HCT116 (cell line): Measurements from ENCODE around the gene TSACC.

ENCODE experiments used
- CEBPB ChIP-seq: IDR thresholded peaks from 2 replicates; pipeline ENCODE4 v1.6.1; 2012; ENCODE audit warnings: low read depth
- CTCF ChIP-seq, 3 experiments: fragments of 200-600 bp in 1 of 3; sonication (generic) in 1 of 3; IDR thresholded peaks in 2 of 3; conservative IDR thresholded peaks in 1 of 3; 2 replicates each; pipeline ENCODE4 v1.5.1; 2012 to 2017; ENCODE audit warnings: low read depth in 2 of 3, low read length in 2 of 3, antibody characterized with exemption in 1 of 3, borderline replicate concordance in 1 of 3, control low read depth in 1 of 3, mild to moderate bottlenecking in 1 of 3, mixed read lengths in 1 of 3, mixed run types in 1 of 3, moderate library complexity in 1 of 3; ENCODE audit not compliant: insufficient read depth in 1 of 3
- EGR1 ChIP-seq: IDR thresholded peaks from 2 replicates; pipeline ENCODE4 v1.6.1; 2012; ENCODE audit warnings: low read depth
- EZH2 ChIP-seq: fragments of 200-600 bp; sonication (generic); IDR thresholded peaks from 2 replicates; pipeline ENCODE4 v1.6.1; 2017; ENCODE audit warnings: antibody characterized with exemption, mixed run types
- POLR2A ChIP-seq: IDR thresholded peaks from 2 replicates; pipeline ENCODE4 v1.7.0; 2011; ENCODE audit warnings: borderline replicate concordance; ENCODE audit not compliant: insufficient read depth, insufficient read length; ENCODE audit errors: extremely low read depth
- POLR2AphosphoS5 ChIP-seq: IDR thresholded peaks from 2 replicates; pipeline ENCODE4 v1.6.1; 2011; ENCODE audit warnings: mild to moderate bottlenecking, low read depth, low read length, moderate library complexity
- RAD21 ChIP-seq: IDR thresholded peaks from 2 replicates; pipeline ENCODE4 v1.6.1; 2012; ENCODE audit warnings: low read depth, mild to moderate bottlenecking
- SP1 ChIP-seq: IDR thresholded peaks from 2 replicates; pipeline ENCODE4 v1.6.1; 2012; ENCODE audit warnings: low read depth
- YY1 ChIP-seq: IDR thresholded peaks from 2 replicates; pipeline ENCODE4 v1.6.1; 2011; ENCODE audit warnings: low read length, low read depth, moderate library complexity, mild to moderate bottlenecking; ENCODE audit not compliant: insufficient replicate concordance; ENCODE audit errors: extremely low read depth
- ZBTB33 ChIP-seq: IDR thresholded peaks from 2 replicates; pipeline ENCODE4 v1.6.1; 2011; ENCODE audit warnings: mild to moderate bottlenecking, low read length, moderate library complexity; ENCODE audit not compliant: insufficient replicate concordance; ENCODE audit errors: extremely low read depth
- ZNF274 ChIP-seq: fragments of 200-500 bp; sonication (Bioruptor generic); IDR thresholded peaks from 2 replicates; pipeline ENCODE4 v1.6.1; 2014; ENCODE audit warnings: mild to moderate bottlenecking, low read depth, low read length, inconsistent platforms
- TF ChIP-seq, protein P1 (sequence below): IDR thresholded peaks from 2 replicates; pipeline ENCODE4 v1.6.1; 2012; ENCODE audit warnings: low read depth

GRCh38 chr1:156338180-156338976, at the start of gene TSACC, which contains the start of gene CCT3:
- no peak for TF ChIP-seq CTCF (IDR thresholded peaks at IDR 0.05 in 2 of 3, conservative IDR thresholded peaks at IDR 0.05 in 1 of 3; ENCODE audit: borderline replicate concordance in 1 of 3, insufficient read depth in 1 of 3, low read depth in 2 of 3, low read length in 2 of 3)
- peak; percentile 93 for TF ChIP-seq POLR2A
- TF ChIP-seq EZH2, result no peak
- TF ChIP-seq ZBTB33, result no peak
- no peak for TF ChIP-seq RAD21
- peak; percentile 84 for TF ChIP-seq YY1
- TF ChIP-seq CEBPB, result no peak
- TF ChIP-seq ZNF274, result no peak
- TF ChIP-seq SP1, result peak; percentile 100
- TF ChIP-seq POLR2AphosphoS5, result peak; percentile 98
- TF ChIP-seq, protein P1, sequence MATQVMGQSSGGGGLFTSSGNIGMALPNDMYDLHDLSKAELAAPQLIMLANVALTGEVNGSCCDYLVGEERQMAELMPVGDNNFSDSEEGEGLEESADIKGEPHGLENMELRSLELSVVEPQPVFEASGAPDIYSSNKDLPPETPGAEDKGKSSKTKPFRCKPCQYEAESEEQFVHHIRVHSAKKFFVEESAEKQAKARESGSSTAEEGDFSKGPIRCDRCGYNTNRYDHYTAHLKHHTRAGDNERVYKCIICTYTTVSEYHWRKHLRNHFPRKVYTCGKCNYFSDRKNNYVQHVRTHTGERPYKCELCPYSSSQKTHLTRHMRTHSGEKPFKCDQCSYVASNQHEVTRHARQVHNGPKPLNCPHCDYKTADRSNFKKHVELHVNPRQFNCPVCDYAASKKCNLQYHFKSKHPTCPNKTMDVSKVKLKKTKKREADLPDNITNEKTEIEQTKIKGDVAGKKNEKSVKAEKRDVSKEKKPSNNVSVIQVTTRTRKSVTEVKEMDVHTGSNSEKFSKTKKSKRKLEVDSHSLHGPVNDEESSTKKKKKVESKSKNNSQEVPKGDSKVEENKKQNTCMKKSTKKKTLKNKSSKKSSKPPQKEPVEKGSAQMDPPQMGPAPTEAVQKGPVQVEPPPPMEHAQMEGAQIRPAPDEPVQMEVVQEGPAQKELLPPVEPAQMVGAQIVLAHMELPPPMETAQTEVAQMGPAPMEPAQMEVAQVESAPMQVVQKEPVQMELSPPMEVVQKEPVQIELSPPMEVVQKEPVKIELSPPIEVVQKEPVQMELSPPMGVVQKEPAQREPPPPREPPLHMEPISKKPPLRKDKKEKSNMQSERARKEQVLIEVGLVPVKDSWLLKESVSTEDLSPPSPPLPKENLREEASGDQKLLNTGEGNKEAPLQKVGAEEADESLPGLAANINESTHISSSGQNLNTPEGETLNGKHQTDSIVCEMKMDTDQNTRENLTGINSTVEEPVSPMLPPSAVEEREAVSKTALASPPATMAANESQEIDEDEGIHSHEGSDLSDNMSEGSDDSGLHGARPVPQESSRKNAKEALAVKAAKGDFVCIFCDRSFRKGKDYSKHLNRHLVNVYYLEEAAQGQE, result no peak
- TF ChIP-seq EGR1, result no peak
